Right renal pelvis (tissue), 4 donors: ENCODE measurements around the gene EFNA2. TPM values are rescaled to one million over a fixed set of nuclear protein-coding genes. Genes with fewer than 3 reads are reported as not detected.
A peak's percentile ranks its signal among the peaks of the same experiment; 100 is the strongest.

ENCODE experiments used
- DNase-seq, 4 donors: peaks; one replicate each; pipeline ENCODE4 v3.0.0-alpha.2; 2013; ENCODE audit warnings: low read depth in 4 of 4, low spot score in 3 of 4, missing footprints in 1 of 4
- polyA plus RNA-seq, 4 donors: library from polyadenylated mRNA; unstranded; fragments of 120-200 nt; gene quantifications; one replicate each; pipeline ENCODE4 v1.2.1, GENCODE V29; 2013; ENCODE audit not compliant: insufficient read length in 4 of 4

Gene EFNA2
- polyA plus RNA-seq, 4 donors = 1.6 to 4.0 (median 2.1) TPM

DNA sequence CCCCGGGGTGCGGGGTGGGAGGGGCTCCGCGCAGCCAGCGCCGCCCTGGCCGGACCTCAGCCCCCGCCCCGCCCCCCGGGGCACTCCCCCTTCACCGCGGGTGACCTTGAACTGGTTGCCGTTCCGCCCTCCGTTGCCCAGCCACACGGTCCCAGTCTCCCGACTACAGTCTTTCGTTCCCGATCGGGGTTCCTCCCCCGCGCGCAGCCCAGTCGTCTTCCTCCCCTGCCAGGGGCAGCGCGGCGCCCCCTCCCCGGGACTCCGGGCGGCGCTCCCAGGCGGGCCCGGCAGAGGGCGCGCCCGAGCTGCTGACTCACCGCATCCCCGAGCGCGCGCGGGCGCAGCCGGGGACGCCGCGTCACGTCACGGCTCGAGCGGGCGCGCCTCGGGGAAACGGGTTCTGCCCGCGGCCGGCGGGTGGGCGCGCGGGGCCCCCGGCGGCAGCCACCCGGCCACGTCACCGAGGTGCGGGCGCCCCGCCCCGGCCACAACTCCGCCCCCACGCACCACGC lies 36.8 kb upstream of the EFNA2 start:
- no peak for DNase-seq

DNA sequence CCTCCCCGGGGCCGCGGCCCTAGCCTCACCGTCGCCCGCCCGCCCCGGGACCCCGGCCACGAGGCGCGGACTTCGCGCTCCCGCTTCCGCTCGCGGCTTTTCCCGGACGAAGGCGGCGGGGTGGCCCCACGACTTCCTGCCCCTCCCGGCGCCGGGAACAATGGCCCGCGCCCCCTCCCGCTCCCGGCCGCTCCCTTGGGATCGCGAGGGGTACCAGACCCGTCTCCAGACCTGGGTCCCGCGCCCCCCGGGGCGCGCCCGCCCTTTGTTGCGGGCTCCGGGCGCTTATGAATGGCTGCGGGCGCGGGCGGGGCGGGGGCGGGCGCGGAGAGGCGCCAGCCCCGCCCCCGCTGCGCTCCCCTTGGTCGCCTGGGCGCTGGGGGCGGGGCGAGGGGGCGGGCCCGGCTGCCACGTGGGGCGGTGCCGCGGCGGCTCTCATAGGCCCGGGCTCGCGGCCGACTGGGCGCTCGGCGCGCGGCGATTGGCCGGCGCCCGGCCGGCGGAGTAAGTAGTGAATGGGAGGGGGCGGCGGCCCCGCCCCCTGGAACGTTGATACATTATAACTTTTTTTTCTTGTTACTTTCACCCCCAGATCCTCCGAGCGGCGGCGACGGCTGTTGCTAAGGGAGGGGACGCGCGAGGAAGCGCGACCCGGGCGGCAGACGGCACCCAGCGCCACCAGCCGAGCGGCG lies 36.2 kb upstream of the EFNA2 start:
- DNase-seq = peak; percentile 93 to 96 (median 94)

DNA sequence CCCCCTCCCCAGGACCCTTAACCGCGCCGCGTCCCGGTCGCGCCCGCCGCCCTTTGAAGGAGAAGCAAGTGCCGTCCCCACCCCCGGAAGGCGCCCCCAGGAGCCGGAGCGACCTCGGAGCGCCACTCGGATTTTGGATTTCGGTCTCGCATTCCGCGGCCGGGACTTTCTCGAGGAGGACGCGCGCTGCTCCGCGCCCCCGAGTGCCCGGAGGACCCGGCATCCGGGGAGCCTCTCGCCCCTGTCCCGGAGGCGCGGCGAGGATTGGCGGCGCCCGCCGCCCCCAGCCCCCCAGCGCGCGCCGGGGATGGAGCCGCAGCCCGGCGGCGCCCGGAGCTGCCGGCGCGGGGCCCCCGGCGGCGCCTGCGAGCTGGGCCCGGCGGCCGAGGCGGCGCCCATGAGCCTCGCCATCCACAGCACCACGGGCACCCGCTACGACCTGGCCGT lies 35.7 kb upstream of the EFNA2 start:
- no peak for DNase-seq

DNA sequence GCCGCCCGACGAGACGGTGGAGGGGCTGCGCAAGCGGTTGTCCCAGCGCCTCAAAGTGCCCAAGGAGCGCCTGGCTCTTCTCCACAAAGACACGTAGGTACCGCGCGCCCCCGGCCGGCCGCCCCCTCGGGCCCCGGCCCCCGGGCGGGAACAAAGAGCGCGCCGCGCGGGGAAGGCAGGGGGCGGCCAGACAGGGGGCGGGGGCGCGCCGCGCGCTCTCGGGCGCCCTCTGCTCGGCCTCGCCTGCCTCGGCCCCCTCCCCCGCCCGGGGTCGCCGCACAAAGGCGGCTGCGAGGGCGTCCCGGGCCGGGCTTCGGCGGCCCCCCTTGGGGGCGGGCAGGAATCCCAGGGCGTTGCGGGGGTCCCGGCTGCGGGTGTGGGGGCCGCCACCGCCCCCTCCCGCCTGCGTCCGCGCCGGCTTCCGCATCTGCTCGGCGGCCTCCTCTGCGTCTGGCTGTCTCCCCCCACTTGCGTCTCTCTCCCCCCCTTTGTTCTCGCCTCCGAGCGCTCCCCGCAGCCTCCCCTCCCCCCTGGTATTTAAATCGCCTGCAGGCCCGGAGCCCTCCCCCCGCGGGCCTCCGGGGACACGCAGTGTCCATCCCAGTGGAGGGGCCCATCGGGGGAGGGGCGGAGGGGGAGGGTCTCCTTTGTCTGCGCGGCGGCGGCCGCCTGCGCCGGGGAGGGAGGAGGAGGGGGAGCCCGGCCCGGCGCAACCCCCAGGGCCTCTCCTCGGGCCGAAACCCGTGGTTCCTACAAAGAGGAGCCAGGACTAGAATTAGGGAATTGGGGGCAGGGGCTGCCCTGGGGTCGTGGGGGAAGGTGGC lies 35.0 kb upstream of the EFNA2 start:
- DNase-seq = no peak

DNA sequence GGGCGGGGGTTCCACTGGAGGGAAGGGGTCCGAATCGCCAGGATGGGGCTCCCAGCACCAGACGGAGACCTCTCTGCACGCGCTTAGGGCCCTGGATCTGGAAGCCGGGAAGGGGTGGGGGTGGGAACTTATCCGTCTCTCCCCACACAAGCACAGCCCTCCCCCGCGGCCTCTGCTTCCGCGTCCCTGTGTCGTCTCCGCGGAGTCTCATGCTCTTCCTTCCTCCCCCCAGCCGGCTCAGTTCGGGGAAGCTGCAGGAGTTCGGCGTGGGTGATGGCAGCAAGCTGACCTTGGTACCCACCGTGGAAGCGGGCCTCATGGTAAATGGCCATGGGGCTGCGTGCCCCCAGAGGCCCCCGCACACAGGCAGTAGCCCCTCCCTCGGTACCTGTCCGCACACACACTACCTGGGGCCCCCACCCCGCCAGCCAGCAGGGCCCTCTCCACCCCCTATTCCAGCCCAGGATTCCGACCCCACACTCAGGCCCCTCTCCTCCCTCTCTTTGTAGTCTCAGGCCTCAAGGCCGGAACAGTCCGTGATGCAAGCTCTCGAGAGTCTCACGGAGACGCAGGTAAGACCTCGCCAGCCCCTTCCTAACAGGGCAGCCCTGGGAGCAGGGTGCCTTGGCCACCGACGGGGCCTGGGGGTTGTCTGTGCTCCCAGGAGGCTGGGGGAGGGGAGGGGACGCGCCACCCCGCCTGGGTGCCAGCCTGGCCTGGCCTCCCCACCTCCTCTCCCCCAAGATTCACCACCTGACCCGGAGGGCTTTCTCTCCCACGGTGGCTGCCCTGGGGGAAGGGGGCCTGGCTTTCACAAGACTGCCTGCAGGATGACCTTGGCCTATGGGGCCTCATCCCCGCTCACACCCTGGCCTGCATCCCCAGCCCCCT lies 34.1 kb upstream of the EFNA2 start:
- DNase-seq = no peak

DNA sequence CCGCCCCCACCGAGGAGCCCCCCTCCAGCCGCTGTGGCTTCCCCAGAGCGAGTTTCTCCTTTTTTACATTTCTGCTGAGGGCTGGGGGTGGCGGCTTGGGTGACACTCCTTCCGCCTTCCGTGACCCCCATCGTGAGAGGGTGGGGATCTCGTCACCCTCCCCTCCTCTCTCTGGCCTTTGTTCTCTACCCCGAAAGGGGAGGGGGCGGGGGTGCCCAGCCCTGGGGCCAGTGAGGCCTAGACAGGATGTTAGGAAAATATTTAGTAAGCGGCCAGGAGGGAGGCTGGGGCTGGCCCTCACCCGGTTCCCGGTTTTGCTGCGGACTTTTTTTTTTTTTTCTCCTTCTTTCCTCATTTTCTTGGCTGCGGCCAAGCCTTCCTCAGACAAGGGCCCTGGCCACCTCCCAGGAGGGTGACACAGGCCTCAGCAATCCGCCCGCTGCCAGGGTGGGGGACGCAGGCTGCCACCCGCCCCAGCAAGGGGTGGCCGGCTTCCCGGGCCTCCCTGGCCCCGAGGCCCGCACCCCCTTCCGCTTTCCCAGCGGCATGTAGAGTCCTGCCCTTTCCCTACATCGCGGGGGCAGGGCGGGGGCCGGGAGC lies 33.4 kb upstream of the EFNA2 start:
- DNase-seq = no peak

DNA sequence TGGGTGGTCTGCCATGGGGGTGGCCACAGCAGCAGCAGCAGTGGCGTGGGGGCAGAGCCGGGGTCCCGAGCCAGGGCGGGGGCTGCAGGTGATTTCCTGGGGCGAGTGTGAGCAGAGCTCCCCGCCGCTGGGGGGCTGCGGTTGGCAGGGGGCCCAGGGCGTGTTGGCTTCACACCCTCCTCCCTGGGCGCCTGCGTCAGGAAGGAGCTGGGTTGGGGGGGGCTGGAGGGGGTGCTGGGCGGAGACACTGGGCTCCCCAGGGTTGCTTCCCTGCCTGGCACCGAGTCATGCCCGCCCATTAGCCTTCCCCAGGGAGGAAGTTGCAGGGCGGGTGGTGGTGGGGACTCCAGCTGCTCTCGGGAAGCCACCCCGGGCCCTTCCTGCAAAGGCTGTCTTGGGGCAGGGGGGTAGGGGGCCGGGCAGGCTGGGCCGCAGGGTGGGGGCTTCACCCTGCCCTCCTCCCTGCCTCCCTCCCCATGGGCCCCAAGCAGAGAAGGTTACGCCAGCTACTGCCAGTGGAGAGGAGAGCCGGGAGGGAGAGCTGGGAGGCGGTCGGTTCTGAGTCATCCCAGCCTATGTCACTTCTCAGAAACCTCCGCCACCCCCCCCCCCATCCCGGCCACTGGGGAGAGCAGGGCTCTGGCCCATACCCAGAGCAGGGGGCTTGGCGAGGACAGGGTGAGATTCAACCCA lies 32.7 kb upstream of the EFNA2 start:
- DNase-seq = no peak

DNA sequence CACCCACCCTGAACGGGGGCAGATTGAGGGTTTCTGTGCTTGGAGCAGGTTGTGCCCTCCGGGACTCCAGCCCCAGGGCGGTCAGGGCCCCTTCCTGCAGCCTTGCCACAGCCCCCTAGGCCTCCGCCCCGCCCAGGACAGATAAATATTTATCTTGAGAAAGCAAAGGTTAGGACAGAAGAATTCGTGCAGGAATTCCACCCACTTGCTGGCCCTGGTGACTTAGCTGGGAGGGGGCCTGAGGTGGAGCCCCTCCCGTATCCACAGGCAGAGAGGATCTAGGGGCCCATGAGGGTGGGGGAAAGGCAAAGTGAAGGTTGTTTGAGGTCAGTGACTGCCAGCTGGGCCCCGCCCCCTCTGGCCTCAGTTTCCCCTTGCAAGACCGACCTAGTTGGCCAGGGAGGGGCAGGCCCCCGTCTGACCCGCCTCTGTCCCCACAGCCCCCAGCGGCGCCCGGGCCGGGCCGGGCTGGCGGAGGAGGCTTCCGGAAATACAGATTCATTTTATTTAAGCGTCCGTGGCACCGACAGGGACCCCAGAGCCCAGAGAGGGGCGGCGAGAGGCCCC lies 32.1 kb upstream of the EFNA2 start:
- no peak for DNase-seq

DNA sequence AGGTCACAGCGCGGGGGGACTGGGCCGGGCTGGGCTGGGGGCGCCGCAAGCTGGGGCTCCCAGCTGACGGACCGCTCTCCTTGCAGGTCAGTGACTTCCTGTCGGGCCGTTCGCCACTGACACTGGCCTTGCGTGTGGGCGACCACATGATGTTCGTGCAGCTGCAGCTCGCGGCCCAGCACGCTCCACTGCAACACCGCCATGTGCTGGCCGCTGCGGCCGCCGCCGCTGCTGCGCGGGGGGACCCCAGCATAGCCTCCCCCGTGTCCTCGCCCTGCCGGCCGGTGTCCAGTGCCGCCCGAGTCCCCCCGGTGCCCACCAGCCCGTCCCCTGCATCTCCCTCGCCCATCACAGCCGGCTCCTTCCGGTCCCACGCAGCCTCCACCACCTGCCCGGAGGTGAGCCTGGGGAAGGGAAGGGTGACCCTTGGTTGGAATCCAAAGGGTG lies 31.6 kb upstream of the EFNA2 start:
- DNase-seq = no peak

DNA sequence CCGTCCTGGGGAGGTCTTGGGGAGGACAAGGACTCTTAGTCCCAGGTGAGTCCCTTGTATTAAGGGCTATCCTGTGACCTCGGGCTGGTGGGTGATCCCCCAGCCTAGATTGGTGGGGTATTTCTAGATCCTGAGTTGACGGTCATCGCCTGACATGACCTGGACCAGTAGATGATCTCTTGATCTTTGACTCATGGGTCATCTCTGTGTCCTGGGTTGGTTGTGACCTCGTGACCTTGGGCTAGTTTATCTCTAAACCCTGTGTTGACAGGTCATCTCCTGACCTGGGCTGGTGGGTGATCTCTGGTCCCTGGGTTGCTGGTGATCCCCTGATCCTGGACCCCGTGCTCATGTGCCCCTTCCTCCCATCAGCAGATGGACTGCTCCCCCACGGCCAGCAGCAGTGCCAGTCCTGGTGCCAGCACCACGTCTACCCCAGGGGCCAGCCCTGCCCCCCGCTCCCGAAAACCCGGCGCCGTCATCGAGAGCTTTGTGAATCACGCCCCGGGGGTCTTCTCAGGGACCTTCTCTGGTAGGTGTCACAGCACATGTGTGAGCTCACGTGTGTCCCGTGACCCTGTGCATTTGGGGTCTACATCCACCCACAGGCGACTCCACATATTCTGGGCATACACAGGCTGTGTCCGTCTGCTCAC lies 31.0 kb upstream of the EFNA2 start:
- no peak for DNase-seq

DNA sequence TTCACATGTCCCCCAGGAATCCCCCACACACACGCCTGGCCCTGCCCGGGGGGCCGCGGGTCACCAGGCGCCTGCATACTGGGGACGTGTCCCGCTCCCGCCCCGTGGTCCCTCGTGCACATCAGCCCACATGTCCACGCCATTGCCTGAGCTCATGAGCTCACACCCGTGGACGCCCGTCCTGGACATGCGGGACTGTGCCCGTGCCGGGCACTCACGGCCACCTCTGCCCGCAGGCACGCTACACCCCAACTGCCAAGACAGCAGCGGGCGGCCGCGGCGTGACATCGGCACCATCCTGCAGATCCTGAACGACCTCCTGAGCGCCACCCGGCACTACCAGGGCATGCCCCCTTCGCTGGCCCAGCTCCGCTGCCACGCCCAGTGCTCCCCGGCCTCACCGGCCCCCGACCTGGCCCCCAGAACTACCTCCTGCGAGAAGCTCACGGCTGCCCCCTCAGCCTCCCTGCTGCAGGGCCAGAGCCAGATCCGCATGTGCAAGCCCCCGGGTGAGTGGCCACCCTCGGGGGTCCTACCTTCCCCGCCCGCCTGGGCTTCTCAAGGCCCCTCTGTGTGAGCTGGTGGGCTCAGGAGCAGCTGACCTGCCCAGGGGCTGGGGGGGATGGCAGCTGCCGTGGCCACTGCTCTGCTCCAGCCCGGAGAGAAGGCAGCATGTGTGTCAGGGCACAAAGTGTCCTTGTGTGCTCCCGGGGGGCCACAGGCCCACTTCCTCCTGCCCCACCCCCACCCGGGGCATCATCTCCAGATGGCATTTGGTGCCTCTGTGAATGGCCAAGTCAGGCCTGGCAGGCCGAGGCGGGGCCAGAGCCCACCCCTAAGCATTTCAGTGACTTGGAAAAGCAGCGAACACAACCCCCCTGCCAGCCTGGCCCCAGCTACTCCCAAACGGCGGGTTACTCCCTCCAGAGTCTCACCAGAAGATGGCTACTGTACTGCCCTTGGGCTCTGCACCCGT lies 30.2 kb upstream of the EFNA2 start:
- no peak for DNase-seq

DNA sequence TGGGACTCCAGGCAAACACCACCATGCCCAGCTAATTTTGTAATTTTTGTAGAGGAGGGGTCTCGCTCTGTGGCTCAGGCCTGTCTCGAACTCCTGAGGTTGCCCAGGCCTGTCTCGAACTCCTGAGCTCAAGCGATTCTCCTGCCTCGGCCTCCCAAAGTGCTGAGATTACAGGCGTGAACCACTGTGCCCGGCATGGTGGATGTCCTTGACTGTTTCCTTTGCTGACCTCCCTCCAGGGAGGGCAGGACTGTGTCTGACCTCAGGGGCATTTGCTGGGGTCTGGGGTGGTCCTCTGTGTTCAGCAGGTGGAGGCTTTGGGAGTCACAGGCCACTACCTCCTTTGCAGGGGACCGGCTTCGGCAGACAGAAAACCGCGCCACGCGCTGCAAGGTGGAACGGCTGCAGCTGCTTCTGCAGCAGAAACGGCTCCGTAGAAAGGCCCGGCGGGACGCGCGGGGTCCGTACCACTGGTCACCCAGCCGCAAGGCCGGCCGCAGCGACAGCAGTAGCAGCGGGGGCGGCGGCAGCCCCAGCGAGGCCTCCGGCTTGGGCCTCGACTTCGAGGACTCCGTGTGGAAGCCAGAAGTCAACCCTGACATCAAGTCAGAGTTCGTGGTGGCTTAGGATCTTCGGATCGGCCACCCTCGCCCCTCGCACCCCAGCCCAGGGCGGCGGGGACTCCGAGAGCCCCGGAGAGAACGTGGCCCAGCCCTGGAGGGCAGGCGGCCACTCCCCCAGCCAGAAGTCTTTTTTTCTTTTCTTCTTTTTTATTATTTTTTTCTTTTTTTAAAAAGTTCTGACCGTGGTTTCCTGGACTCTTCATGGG lies 28.8 kb upstream of the EFNA2 start:
- DNase-seq = no peak

DNA sequence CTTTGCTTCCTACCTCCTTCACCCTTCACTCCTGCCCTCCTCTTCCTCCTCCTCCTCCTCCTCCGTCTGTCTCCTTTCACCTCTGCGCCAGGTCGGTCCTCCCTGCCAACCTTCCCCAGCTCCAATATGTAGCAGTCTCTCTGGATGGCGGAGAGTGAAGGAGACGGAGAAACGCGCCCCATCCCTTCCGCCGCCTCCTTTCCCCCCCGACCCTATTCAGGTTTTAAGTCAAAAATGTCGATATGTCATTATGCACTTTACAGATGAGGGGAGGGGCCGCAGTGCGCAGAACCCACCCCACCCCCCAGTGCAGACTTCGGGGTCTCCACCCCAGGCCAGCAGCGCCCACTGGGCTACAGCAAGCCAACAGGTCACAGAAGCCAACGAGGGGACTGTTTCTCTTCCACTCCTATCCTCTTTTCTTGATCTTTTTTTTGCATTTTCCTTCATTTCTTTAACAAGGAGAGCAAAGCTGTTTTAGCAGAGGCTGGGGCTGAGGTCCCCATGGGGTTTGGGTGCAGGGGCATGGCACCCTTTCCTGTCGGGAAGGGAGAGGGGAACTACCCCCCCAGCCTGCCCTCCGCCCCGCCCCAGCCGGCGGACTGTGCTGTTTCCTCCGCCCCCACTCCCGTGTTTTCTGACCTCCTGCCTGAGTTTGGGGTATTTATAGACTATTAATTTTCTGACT lies 28.1 kb upstream of the EFNA2 start:
- no peak for DNase-seq

DNA sequence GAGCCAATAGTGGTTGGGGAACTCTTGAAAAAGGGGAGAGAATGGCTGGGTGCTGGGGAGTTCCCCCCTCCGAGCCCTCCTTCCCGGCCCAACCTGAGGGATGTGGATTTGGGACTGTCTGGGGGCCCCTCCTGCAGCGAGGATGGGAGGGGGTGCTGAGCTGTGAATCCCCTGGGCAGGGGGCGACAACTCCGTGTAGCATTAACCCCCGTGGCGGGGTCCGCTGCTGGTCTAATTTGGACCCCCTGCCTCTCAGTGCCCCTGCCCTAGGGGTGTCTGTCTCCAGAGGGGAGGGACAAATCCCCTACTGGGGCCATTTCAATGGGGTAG lies 27.5 kb upstream of the EFNA2 start:
- no peak for DNase-seq

DNA sequence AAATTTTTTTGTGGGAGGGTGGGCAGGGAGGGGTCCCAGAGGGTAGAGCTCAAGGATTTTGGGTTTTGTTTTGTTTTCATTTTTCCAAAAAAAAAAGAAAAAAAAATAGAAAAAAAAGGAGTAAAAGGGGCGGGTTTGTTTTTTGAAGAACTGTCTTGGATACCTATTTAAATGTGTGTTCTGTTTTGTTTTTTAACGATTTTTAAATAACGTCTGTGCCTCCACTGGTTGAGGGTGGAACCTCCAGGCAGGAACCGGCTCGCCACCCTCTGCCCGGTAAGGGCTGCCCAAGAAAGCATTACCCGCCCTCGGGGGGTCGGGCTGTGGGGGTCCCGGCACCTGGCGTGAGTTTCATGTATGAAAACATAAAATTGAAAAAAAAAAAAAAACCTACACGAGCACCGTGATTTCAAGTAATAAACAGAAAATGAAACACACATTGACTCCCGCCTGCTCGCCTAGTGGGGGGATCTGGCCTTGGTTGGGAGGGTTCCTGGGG lies 26.9 kb upstream of the EFNA2 start:
- no peak for DNase-seq

DNA sequence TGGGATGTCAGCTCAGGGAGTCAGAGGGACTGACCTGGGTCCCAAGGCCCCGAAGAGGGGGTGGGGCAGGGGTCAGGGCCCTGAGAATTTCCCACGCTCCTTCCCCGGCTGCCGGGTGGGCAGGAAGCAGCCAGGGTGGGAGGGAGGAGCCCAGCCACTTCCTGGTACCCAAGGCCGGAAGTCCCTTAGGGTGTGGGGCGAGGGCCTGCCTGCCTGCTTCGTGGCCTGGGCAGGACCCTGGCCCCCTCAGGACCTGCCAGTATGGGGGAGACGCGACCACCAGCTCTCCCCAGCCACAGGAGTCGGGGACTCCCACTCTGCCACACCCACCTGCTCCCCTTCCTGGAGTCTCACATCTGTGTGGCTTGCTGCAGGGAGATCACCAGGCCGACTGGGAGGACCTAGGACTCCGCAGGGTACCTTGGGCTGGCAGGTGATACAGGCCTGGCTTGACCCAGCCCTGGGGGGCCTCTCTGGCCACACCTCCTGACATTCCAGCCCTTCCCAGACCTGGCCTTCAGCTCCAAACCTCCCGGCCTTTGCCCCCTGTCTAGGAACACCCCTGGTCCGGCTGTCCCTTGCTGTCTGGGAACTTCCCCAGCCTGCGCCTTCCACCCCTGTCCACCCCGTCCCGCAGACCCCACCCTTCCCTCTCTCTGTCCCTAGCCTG lies 26.3 kb upstream of the EFNA2 start:
- no peak for DNase-seq
